Common myeloid progenitor, CD34-positive (primary cell): ENCODE results near the gene KCNIP3.

Source experiments
- CTCF ChIA-PET: fragments of 350-600 bp; sonication (Branson Sonifier 250); formaldehyde crosslinking; loops from one replicate; lab custom pipeline; 2021; ENCODE audit warnings: antibody characterized with exemption; lab: Charles Lee
- POLR2A ChIA-PET: fragments of 350-600 bp; sonication (Branson Sonifier 250); formaldehyde crosslinking; loops from one replicate; lab custom pipeline; 2021; ENCODE audit warnings: antibody characterized with exemption; lab: Charles Lee
- DNase-seq, 3 donors: peaks; one replicate each; pipeline versions ENCODE4 v3.0.0 to v3.0.0-alpha.2; 2013
- H3K27ac ChIP-seq, 2 experiments: 1 replicate in 1 of 2; 2 replicates in 1 of 2; pipeline ENCODE4 v1.7.0; 2013; ENCODE audit warnings: inconsistent platforms in 2 of 2, low read length in 2 of 2, mild to moderate bottlenecking in 2 of 2, low read depth in 1 of 2, moderate library complexity in 1 of 2; ENCODE audit not compliant: severe bottlenecking in 2 of 2, insufficient read depth in 1 of 2, poor library complexity in 1 of 2
- H3K27me3 ChIP-seq, 5 experiments: replicated peaks in 2 of 5; 1 replicate in 3 of 5; 2 replicates in 2 of 5; pipeline versions ENCODE4 v1.6.1 to v1.7.0; 2013; ENCODE audit warnings: low read length in 4 of 5, mild to moderate bottlenecking in 2 of 5, moderate library complexity in 2 of 5, inconsistent platforms in 1 of 5; ENCODE audit not compliant: insufficient read depth in 5 of 5, control insufficient read depth in 4 of 5
- H3K36me3 ChIP-seq, 4 experiments: 1 replicate in 2 of 4; 2 replicates in 2 of 4; pipeline versions ENCODE4 v1.6.1 to v1.7.0; 2013; ENCODE audit warnings: low read length in 3 of 4, control low read depth in 1 of 4, mild to moderate bottlenecking in 1 of 4; ENCODE audit not compliant: control insufficient read depth in 4 of 4, insufficient read depth in 4 of 4
- H3K4me1 ChIP-seq, 4 experiments: 1 replicate in 3 of 4; 2 replicates in 1 of 4; pipeline versions ENCODE4 v1.6.1 to v1.7.1; 2013; ENCODE audit warnings: low read length in 3 of 4, mild to moderate bottlenecking in 3 of 4, control low read depth in 1 of 4, inconsistent platforms in 1 of 4, moderate library complexity in 1 of 4; ENCODE audit not compliant: control insufficient read depth in 4 of 4, insufficient read depth in 4 of 4; ENCODE audit errors: control extremely low read depth in 1 of 4
- H3K4me3 ChIP-seq, 7 experiments: 1 replicate in 4 of 7; 2 replicates in 3 of 7; pipeline versions ENCODE4 v1.5.1 to v1.7.0; 2013; ENCODE audit warnings: mild to moderate bottlenecking in 7 of 7, low read length in 6 of 7, moderate library complexity in 6 of 7, inconsistent platforms in 2 of 7, low read depth in 2 of 7, control low read depth in 1 of 7; ENCODE audit not compliant: insufficient read depth in 4 of 7, control insufficient read depth in 1 of 7; ENCODE audit errors: extremely low read depth in 1 of 7
- H3K9me3 ChIP-seq, 5 experiments: 1 replicate in 4 of 5; 2 replicates in 1 of 5; pipeline versions ENCODE4 v1.6.1 to v1.7.1; 2013; ENCODE audit warnings: low read length in 4 of 5, mild to moderate bottlenecking in 2 of 5, inconsistent platforms in 1 of 5, low read depth in 1 of 5, moderate library complexity in 1 of 5; ENCODE audit not compliant: control insufficient read depth in 4 of 5, insufficient read depth in 2 of 5; ENCODE audit errors: control extremely low read depth in 1 of 5
- WGBS: methylation state at CpG from one replicate; pipeline ENCODE4 v1.1.5; 2013; ENCODE audit not compliant: insufficient coverage; 5-methylcytosine and 5-hydroxymethylcytosine counted together

The KCNIP3 gene

DNA sequence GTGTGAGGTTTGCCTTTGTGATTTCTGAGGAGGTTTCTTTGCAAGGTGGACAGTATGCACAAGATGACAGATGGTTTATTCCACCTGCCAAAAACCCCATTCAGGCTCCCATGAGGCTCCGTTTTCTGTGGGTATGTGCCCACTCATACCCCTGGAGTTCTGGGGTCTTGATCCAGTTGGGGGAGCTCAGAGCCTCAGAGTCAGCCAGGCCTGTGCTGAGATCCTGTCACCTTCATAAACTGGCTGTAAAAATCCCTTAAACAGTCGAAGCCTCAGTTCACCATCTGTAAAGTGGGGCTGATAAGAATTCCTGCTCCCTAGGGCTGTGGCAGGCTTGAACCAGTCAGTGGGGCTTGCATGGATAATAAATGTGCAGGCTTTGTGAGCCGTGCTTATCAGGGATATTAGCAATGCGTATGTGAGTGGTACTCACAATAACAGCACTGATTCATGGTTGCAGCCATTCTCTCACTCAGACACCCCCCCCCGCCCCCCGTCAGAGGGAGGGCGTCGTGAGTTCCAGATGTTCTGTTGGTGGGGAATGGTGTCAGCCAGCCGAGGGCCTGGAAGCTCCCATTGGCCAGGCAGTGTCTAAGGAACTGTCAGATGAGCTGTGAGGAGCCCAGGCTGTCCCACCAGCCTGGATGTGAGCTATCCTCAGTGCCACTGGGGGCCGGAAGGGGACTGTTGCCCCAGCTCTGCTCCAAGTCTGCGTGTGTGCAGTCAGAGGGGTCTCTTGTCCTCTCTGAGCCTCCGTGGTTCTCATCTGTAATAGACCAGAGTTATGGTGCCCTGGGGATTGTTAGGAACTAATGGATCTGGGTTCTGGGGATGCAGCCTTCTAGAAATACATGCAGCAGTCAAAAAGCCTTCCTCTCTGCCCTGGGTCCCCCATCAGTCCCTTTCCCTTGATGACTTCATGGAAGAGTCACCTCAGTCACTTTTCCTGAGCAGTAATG is 51.7 kb downstream of the KCNIP3 start:
- Histone ChIP-seq H3K27ac (no peak overlapping the region), H3K4me3 (no peak overlapping the region), H3K36me3 (no peaks in the 10 kb centered on the region), H3K9me3 (no peaks in the 10 kb centered on the region), H3K27me3 (peaks cover 0 to 58% (median 7%) of the 10 kb centered on the region in 5 experiments), H3K4me1 (peaks cover 0 to 19% (median 13%) of the 10 kb centered on the region in 4 experiments)
- POLR2A ChIA-PET = no interaction called here
- CTCF ChIA-PET = no interaction called here
- DNase-seq = no peak
- 86% methylated on average over 4 of the region's 12 CpGs for WGBS

GRCh38 chr2:95349568-95350322 is 52.6 kb downstream of the KCNIP3 start:
- Histone ChIP-seq H3K27ac (no peak overlapping the region), H3K36me3 (no peaks in the 10 kb centered on the region), H3K9me3 (no peaks in the 10 kb centered on the region), H3K27me3 (peaks cover 0 to 49% (median 7%) of the 10 kb centered on the region in 5 experiments), H3K4me1 (peaks cover 0 to 19% (median 13%) of the 10 kb centered on the region in 4 experiments), H3K4me3 (no peak overlapping the region)
- DNase-seq = no peak
- ChIA-PET POLR2A (no interaction called here), CTCF (no interaction called here)
- 93% methylated on average over 12 of the region's 12 CpGs for WGBS

GRCh38 chr2:95350368-95350767 is 53.2 kb downstream of the KCNIP3 start:
- no peak for DNase-seq
- CTCF ChIA-PET = no interaction called here

GRCh38 chr2:95350774-95351597 is 53.8 kb downstream of the KCNIP3 start:
- Histone ChIP-seq H3K9me3 (no peaks in the 10 kb centered on the region), H3K4me1 (peaks cover 0 to 9% (median 5%) of the 10 kb centered on the region in 4 experiments), H3K27ac (no peak overlapping the region), H3K4me3 (no peak overlapping the region), H3K36me3 (no peaks in the 10 kb centered on the region), H3K27me3 (peaks cover 0 to 37% (median 7%) of the 10 kb centered on the region in 5 experiments)
- WGBS = 96% methylated on average over 8 of the region's 13 CpGs
- DNase-seq = no peak
- CTCF ChIA-PET = no interaction called here
- POLR2A ChIA-PET = no interaction called here

More at GRCh38 chr2:95350368-95350767, 53.2 kb downstream of the KCNIP3 start:
- 81% methylated on average over 3 of the region's 7 CpGs for WGBS
- Histone ChIP-seq H3K27ac (no peak overlapping the region), H3K9me3 (no peaks in the 10 kb centered on the region), H3K4me1 (peaks cover 0 to 15% (median 11%) of the 10 kb centered on the region in 4 experiments), H3K4me3 (no peak overlapping the region), H3K36me3 (no peaks in the 10 kb centered on the region), H3K27me3 (peaks cover 0 to 43% (median 7%) of the 10 kb centered on the region in 5 experiments)
- POLR2A ChIA-PET = no interaction called here

DNA sequence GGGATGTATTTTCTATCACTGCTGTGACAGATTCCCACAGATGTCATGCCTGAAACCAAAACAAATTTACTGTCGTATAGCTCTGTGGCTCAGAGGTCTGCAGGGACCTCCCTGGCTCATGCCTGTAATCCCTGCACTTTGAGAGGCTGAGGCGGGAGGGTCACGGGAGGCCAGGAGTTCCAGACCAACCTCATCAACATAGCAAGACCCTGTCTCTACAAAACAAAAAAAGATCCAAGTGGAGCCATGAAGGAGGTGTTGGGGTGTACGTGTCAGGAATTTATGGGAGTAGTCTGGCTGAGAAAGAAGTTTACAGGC is 54.4 kb downstream of the KCNIP3 start:
- no peaks in the 10 kb centered on the region for H3K36me3 ChIP-seq
- H3K9me3 ChIP-seq = peaks cover 0 to under 1% (median 0%) of the 10 kb centered on the region in 5 experiments
- 100% methylated on average over 2 of the region's 4 CpGs for WGBS
- ChIA-PET CTCF (no interaction called here), POLR2A (no interaction called here)
- peaks cover 0 to 35% (median 7%) of the 10 kb centered on the region in 5 experiments for H3K27me3 ChIP-seq
- peaks cover 0 to 5% (median 2%) of the 10 kb centered on the region in 4 experiments for H3K4me1 ChIP-seq
- H3K27ac ChIP-seq = no peak overlapping the region
- H3K4me3 ChIP-seq = no peak overlapping the region
- no peak for DNase-seq

DNA sequence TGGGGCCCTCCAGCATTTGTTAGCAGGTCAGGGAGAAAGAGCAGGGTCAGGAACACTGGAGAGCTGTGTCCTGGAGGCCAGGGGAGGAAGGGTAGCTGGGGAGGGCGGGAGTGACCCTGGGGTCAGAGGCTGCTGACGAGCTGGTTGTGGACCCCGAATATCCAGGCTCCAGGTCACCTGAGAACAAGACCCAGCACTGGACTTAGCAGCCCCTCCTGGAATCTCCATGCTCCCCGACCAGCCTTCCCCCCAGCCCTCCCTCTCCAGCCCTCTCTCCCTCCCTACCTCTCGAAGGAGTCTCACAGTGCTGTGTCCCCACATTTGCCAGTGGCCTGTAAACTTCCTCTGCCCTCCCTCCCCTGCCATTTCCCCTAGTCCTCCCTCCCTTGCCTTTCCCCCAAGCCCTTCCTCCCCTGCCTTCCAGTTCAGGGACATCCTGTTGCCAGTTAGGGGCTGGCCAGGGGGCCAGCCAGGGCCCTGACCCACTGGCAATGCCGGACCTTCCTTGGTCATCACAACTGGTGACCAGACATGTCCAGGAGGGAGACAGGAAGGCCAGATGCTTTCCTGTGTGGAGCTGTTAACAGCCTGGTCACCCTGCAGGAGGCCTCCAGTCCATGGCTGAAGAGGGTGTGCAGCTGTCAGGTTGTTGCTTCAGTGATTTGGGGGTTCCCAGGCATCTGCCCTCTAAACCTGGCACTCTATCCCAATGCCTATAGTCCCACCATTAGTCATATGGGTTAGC is 55.3 kb downstream of the KCNIP3 start:
- WGBS = 60% methylated on average over 4 of the region's 6 CpGs
- H3K4me3 ChIP-seq = no peak overlapping the region
- ChIA-PET POLR2A (interaction anchor here (0.6 kb wide), 1 partner anchor 15 kb away, joined by 4 read pairs; no protein-coding TSS in a partner anchor), CTCF (no interaction called here)
- no peaks in the 10 kb centered on the region for H3K4me1 ChIP-seq
- peaks cover 0 to 26% (median 4%) of the 10 kb centered on the region in 5 experiments for H3K27me3 ChIP-seq
- no peak overlapping the region for H3K27ac ChIP-seq
- H3K9me3 ChIP-seq = peaks cover 0 to 4% (median 0%) of the 10 kb centered on the region in 5 experiments
- H3K36me3 ChIP-seq = no peaks in the 10 kb centered on the region
- no peak for DNase-seq
